Psoas muscle (tissue), 8 donors: ENCODE measurements around the gene TRAF3. TPM values are rescaled to one million over a fixed set of nuclear protein-coding genes. Genes with fewer than 3 reads are reported as not detected.

Experiments used
- ATAC-seq, 4 donors: fragments of 200-7000 bp; cut with Tn5 transposase; one replicate each; pipeline ENCODE4 v1.9.1; 2020; ENCODE audit warnings: moderate library complexity in 3 of 4, mild to moderate bottlenecking in 2 of 4
- DNase-seq, 2 donors: peaks; one replicate each; pipeline ENCODE4 v3.0.0-alpha.2; 2020
- H3K27ac ChIP-seq: fragments of 200-600 bp; one replicate; pipeline ENCODE4 v1.8.0; 2022
- H3K27me3 ChIP-seq, 3 donors: fragments of 200-600 bp in 1 of 3; one replicate each; pipeline versions ENCODE4 v1.6.1 to v1.8.0; 2013 to 2022; ENCODE audit warnings: low read length in 2 of 3, mild to moderate bottlenecking in 2 of 3, moderate library complexity in 1 of 3; ENCODE audit not compliant: insufficient read depth in 3 of 3
- H3K36me3 ChIP-seq, 2 donors: fragments of 200-600 bp in 1 of 2; one replicate each; pipeline versions ENCODE4 v1.6.1 to v1.8.0; 2013 to 2022; ENCODE audit warnings: low read depth in 1 of 2, mild to moderate bottlenecking in 1 of 2, moderate library complexity in 1 of 2; ENCODE audit not compliant: insufficient read depth in 1 of 2
- H3K4me1 ChIP-seq: fragments of 200-600 bp; one replicate; pipeline ENCODE4 v1.8.0; 2022
- H3K4me3 ChIP-seq: fragments of 200-600 bp; one replicate; pipeline ENCODE4 v1.8.0; 2022; ENCODE audit warnings: mild to moderate bottlenecking
- H3K9me3 ChIP-seq: fragments of 200-600 bp; one replicate; pipeline ENCODE4 v1.8.0; 2022
- CTCF ChIP-seq: fragments of 200-600 bp; IDR thresholded peaks from one replicate; pipeline ENCODE4 v1.8.0; 2022; ENCODE audit warnings: antibody characterized with exemption
- WGBS, 3 donors: extraction: QIAGEN DNeasy Blood & Tissue Kit; methylation state at CpG; one replicate each; pipeline versions ENCODE4 v1.1.6 to v1.1.7; 2013; 5-methylcytosine and 5-hydroxymethylcytosine counted together
- intact Hi-C, 2 donors: fragments of 100-400 bp; cut with DNase I; formaldehyde crosslinking; loops; one replicate each; pipeline versions ENCODE4 v1.11.0 to v1.14.2; 2022
- polyA plus RNA-seq, 3 donors: library from polyadenylated mRNA; stranded (reverse); fragments of 200-250 nt; gene quantifications; one replicate each; pipeline ENCODE4 v1.2.3, GENCODE V29; 2013
- total RNA-seq, 4 donors: library from RNA; stranded (reverse); fragmentation: NEBNext Ultra II Directional in 2 of 4; extraction: Animal tissue kit (Norgen Biotek cat#: 25700) in 2 of 4; gene quantifications; one replicate each; pipeline versions ENCODE4 v1.2.1 to v1.2.4, GENCODE V29; 2021 to 2023
- donor health status: healthy with polysubstance abuse.
- donor health status: DM: no; HTN: no; CAD: no; lungs with moderate emphysema.
- donor health status: Bipolar disorder and iron deficiency.
- donor health status: healthy.
- donor health status: DM: yes; HTN: yes; CAD: no.
- donor health status: DM: no; HTN: no; CAD: no.
- donor health status: DM: no; HTN: no; CAD: no.
- donor health status: DM: yes; HTN: yes; CAD: no.

Gene TRAF3
- total and polyA plus RNA-seq, 7 donors = 3.3 to 16.3 (median 8.1) TPM

GRCh38 chr14:102785595-102785963 lies 8.3 kb downstream of the TRAF3 start:
- DNase-seq (no peak), ATAC-seq (no peak)
- H3K36me3 ChIP-seq = no peaks in the 10 kb centered on the region
- no peaks in the 10 kb centered on the region for H3K27me3 ChIP-seq
- intact Hi-C loops = no loop called here
- H3K4me3 ChIP-seq = no peak overlapping the region
- H3K27ac ChIP-seq = no peak overlapping the region
- no peak for TF ChIP-seq CTCF
- WGBS, 3 donors = 87 to 98% (median 92%) methylated on average over 3 of the region's 3 CpGs
- H3K4me1 ChIP-seq = no peaks in the 10 kb centered on the region
- H3K9me3 ChIP-seq = no peaks in the 10 kb centered on the region

GRCh38 chr14:102786768-102787167 lies 9.5 kb downstream of the TRAF3 start:
- DNase-seq (no peak), ATAC-seq (no peak)
- H3K4me1 ChIP-seq = no peaks in the 10 kb centered on the region
- no peak overlapping the region for H3K27ac ChIP-seq
- intact Hi-C loops = no loop called here
- TF ChIP-seq CTCF = no peak
- no peak overlapping the region for H3K4me3 ChIP-seq
- 85 to 92% (median 91%) methylated on average over 4 of the region's 4 CpGs for WGBS, 3 donors
- no peaks in the 10 kb centered on the region for H3K36me3 ChIP-seq
- no peaks in the 10 kb centered on the region for H3K27me3 ChIP-seq
- no peaks in the 10 kb centered on the region for H3K9me3 ChIP-seq

- Histone ChIP-seq H3K4me1 (no peaks in the 10 kb centered on the region), H3K36me3 (no peaks in the 10 kb centered on the region), H3K27me3 (no peaks in the 10 kb centered on the region), H3K27ac (no peak overlapping the region), H3K4me3 (no peak overlapping the region), H3K9me3 (peaks cover 4% of the 10 kb centered on the region)
- intact Hi-C loops = no loop called here
- TF ChIP-seq CTCF = no peak
- whole genome bisulfite sequencing, 3 donors = 93 to 95% (median 95%) methylated on average over 5 of the region's 5 CpGs
- no peak for ATAC-seq
- DNase-seq = no peak
These were observed 12.1 kb downstream of the TRAF3 start for GRCh38 chr14:102789349-102789748.

- ATAC-seq (no peak), DNase-seq (no peak)
- Histone ChIP-seq H3K27me3 (no peaks in the 10 kb centered on the region), H3K36me3 (no peaks in the 10 kb centered on the region), H3K27ac (no peak overlapping the region), H3K4me1 (no peaks in the 10 kb centered on the region), H3K4me3 (no peak overlapping the region), H3K9me3 (peaks cover 4% of the 10 kb centered on the region)
- intact Hi-C loops = no loop called here
- no peak for TF ChIP-seq CTCF
- 89 to 96% (median 92%) methylated on average over 3 of the region's 3 CpGs for WGBS, 3 donors
These were observed 16.5 kb downstream of the TRAF3 start for GRCh38 chr14:102793531-102794328.
